HepG2 (cell line): ENCODE results near the gene HDHD3. TPM values are rescaled to one million over a fixed set of nuclear protein-coding genes. Genes with fewer than 3 reads are reported as not detected.

Experiments used
- ATAC-seq: fragments of 200-7000 bp; cut with Tn5 transposase; 3 replicates; pipeline ENCODE4 v1.9.1; 2020; ENCODE audit warnings: mild to moderate bottlenecking, moderate library complexity
- BruUV-seq: library from RNA; stranded (reverse); fragments of 400-500 nt; replicated peaks from 2 replicates; lab custom pipeline; 2021; lab: Mats Ljungman, UMichigan
- CTCF ChIA-PET: fragments of 300-600 bp; formaldehyde crosslinking; extraction: SDS; loops from one replicate; lab custom pipeline; 2021; ENCODE audit warnings: low total read pairs, inconsistent platforms, low intra/inter-chr PET ratio; lab: Yijun Ruan, JAX
- POLR2A ChIA-PET: fragments of 350-600 bp; sonication (Branson Sonifier 250); formaldehyde crosslinking; loops from one replicate; lab custom pipeline; 2020; ENCODE audit warnings: antibody characterized with exemption, inconsistent platforms; lab: Yijun Ruan, JAX
- DNase-seq: peaks from one replicate; pipeline ENCODE4 v3.0.0-alpha.2; 2015; ENCODE audit warnings: low spot score
- FAIRE-seq: peaks from 3 replicates; lab custom pipeline; 2011; peaks lifted over from hg19 to GRCh38; lab: Jason Lieb, UNC
- H2AFZ ChIP-seq: one replicate; pipeline ENCODE4 v1.6.1; 2011; ENCODE audit warnings: low read length, inconsistent platforms
- H3K27ac ChIP-seq: fragments of 300-600 bp; 3 replicates; pipeline ENCODE4 v1.8.0; 2011; ENCODE audit warnings: mixed run types, mild to moderate bottlenecking, mixed read lengths, low read length, inconsistent platforms; ENCODE audit not compliant: insufficient read depth; ENCODE audit errors: extremely low read length
- H3K27me3 ChIP-seq, 2 experiments: fragments of 200-600 bp in 1 of 2; 2 replicates in 1 of 2; 3 replicates in 1 of 2; pipeline versions ENCODE4 v1.6.0 to v1.8.0; 2011; ENCODE audit warnings: low read length in 2 of 2, mild to moderate bottlenecking in 2 of 2, moderate library complexity in 2 of 2, inconsistent platforms in 1 of 2; ENCODE audit not compliant: insufficient read depth in 2 of 2, control insufficient read depth in 1 of 2
- H3K36me3 ChIP-seq, 2 experiments: fragments of 200-600 bp in 1 of 2; replicated peaks in 1 of 2; 2 replicates in 1 of 2; 3 replicates in 1 of 2; pipeline versions ENCODE4 v1.5.1 to v1.8.0; 2011; ENCODE audit warnings: low read length in 2 of 2, inconsistent platforms in 1 of 2; ENCODE audit not compliant: insufficient read depth in 2 of 2, control insufficient read depth in 1 of 2
- H3K4me1 ChIP-seq: 2 replicates; pipeline ENCODE4 v1.5.1; 2012; ENCODE audit warnings: low read length, inconsistent platforms; ENCODE audit not compliant: insufficient read depth
- H3K4me2 ChIP-seq: 2 replicates; pipeline ENCODE4 v1.6.0; 2011; ENCODE audit warnings: low read depth, low read length, inconsistent platforms
- H3K4me3 ChIP-seq, 3 experiments: fragments of 200-600 bp in 1 of 3; sonication (generic), shearing (Covaris generic) in 1 of 3; replicated peaks in 1 of 3; 2 replicates each; pipeline ENCODE4 v1.5.1; 2011 to 2016; ENCODE audit warnings: low read length in 3 of 3, inconsistent platforms in 2 of 3, low read depth in 2 of 3, mild to moderate bottlenecking in 2 of 3, control low read depth in 1 of 3, mixed read lengths in 1 of 3; ENCODE audit not compliant: insufficient read depth in 1 of 3
- H3K79me2 ChIP-seq: one replicate; pipeline ENCODE4 v1.6.1; 2011; ENCODE audit warnings: low read length, inconsistent platforms; ENCODE audit not compliant: insufficient read depth
- H3K9ac ChIP-seq: 2 replicates; pipeline ENCODE4 v1.6.0; 2011; ENCODE audit warnings: mild to moderate bottlenecking, low read depth, low read length, inconsistent platforms; ENCODE audit not compliant: insufficient read depth
- H3K9me3 ChIP-seq: 2 replicates; pipeline ENCODE4 v1.5.1; 2012; ENCODE audit warnings: mild to moderate bottlenecking, low read length
- H4K20me1 ChIP-seq: 2 replicates; pipeline ENCODE4 v1.6.0; 2011; ENCODE audit warnings: inconsistent platforms, mild to moderate bottlenecking, low read length, moderate library complexity; ENCODE audit not compliant: insufficient read depth
- ATF7-NPFF ChIP-seq: sonication (generic); formaldehyde crosslinking; IDR thresholded peaks from 2 replicates; pipeline ENCODE4 v1.8.1; 2023; ENCODE audit warnings: mild to moderate bottlenecking, low read depth, missing genetic modification reagents, moderate library complexity
- PAX8 ChIP-seq: sonication (generic); formaldehyde crosslinking; IDR thresholded peaks from 2 replicates; pipeline ENCODE4 v1.8.0; 2022; ENCODE audit warnings: mild to moderate bottlenecking, missing genetic modification reagents, borderline replicate concordance
- RORA ChIP-seq: sonication (generic); formaldehyde crosslinking; IDR thresholded peaks from 2 replicates; pipeline ENCODE4 v1.5.0; 2020; ENCODE audit warnings: mild to moderate bottlenecking, missing genetic modification reagents, moderate library complexity
- ZNF10 ChIP-seq: sonication (generic); formaldehyde crosslinking; IDR thresholded peaks from 2 replicates; pipeline ENCODE4 v1.4.0; 2020; ENCODE audit warnings: mild to moderate bottlenecking, low read depth, missing genetic modification reagents, borderline replicate concordance
- ZNF138 ChIP-seq: sonication (generic); formaldehyde crosslinking; IDR thresholded peaks from 2 replicates; pipeline ENCODE4 v1.5.0; 2020; ENCODE audit warnings: mild to moderate bottlenecking, low read depth, missing genetic modification reagents
- ZNF235 ChIP-seq: sonication (generic); formaldehyde crosslinking; IDR thresholded peaks from 2 replicates; pipeline ENCODE4 v1.8.1; 2023; ENCODE audit warnings: mild to moderate bottlenecking, missing genetic modification reagents, borderline replicate concordance
- WGBS: methylation state at CpG from one replicate; pipeline ENCODE4 v1.1.6; 2017; ENCODE audit warnings: low lambda C conversion rate; 5-methylcytosine and 5-hydroxymethylcytosine counted together
- in situ Hi-C: cut with HindIII; loops from 2 replicates; pipeline ENCODE4 v1.10.0; 2017; ENCODE audit warnings: low pct_unique_long_range_greater_than_20kb; ENCODE audit not compliant: extremely low pct_ligation_motif_present
- intact Hi-C: fragments of 100-400 bp; cut with micrococcal nuclease; formaldehyde crosslinking; loops from one replicate; pipeline ENCODE4 v1.10.0; 2022; ENCODE audit not compliant: unreplicated experiment
- polyA plus RNA-seq, 8 experiments: library from polyadenylated mRNA; depleted of rRNA in 3 of 8; stranded (reverse) in 7 of 8; unstranded in 1 of 8; fragments of >200 nt; fragmentation: Illumina TruSeq in 4 of 8; extraction: Trizol in 4 of 8; gene quantifications; 2 replicates each; pipeline versions ENCODE4 v1.2.1 to v1.2.3, GENCODE V29; 2011 to 2016; ENCODE audit warnings: low read depth in 4 of 8, missing spikeins in 1 of 8, mixed read lengths in 1 of 8; ENCODE audit not compliant: insufficient read depth in 1 of 8
- total RNA-seq, 5 experiments: library from RNA; depleted of rRNA; stranded (reverse); fragments of >200 nt; fragmentation: Illumina TruSeq; extraction: Trizol; gene quantifications; 2 replicates each; pipeline ENCODE4 v1.2.3, GENCODE V29; 2016; ENCODE audit warnings: low read depth in 1 of 5
- TF ChIP-seq, protein P1 (sequence below): sonication (generic); formaldehyde crosslinking; IDR thresholded peaks from 2 replicates; pipeline ENCODE4 v1.4.0; 2020; ENCODE audit warnings: missing genetic modification reagents
- TF ChIP-seq, protein P2 (sequence below): sonication (generic); formaldehyde crosslinking; IDR thresholded peaks from 2 replicates; pipeline ENCODE4 v1.4.0; 2020; ENCODE audit warnings: missing genetic modification reagents

The HDHD3 gene
- total and polyA plus RNA-seq, 2 of the 13 experiments (the other 11 are each of a cell fraction or from before 2014, with no cell fraction given), result 23.1 to 38.5 TPM

DNA sequence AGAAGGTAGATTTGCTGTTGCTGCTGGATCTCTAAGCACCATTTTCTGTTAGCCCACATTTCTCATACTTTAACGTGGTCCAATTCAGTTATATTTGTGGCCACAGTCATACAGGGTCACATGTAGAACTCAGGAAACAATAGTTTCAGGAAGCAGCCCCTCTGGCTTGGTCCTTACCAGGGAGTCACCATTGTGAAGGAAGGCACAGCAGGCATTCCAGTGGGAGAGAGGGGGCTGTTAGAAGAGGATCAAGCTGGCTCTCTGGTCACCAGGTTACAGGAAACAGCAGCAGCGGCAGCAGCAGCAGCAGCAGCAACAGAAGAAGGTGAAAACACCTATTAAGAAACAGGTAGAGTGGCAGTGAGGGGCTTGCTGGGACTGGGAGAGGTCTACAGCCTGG is 48.3 kb upstream of the HDHD3 start:
- Histone ChIP-seq H3K4me1 (peaks cover 9% of the 10 kb centered on the region), H3K4me2 (no peak overlapping the region), H3K4me3 (no peak overlapping the region), H3K9ac (no peak overlapping the region), H2AFZ (no peak overlapping the region), H3K79me2 (no peaks in the 10 kb centered on the region), H4K20me1 (no peaks in the 10 kb centered on the region), H3K9me3 (no peaks in the 10 kb centered on the region), H3K36me3 (no peaks in the 10 kb centered on the region), H3K27ac (no peak overlapping the region), H3K27me3 (peaks cover 0 to 3% of the 10 kb centered on the region in 2 experiments; a peak in 2 of 5 replicates)
- ATAC-seq (no peak), FAIRE-seq (no peak), DNase-seq (no peak)
- in situ Hi-C loops (no loop called here), intact Hi-C loops (no loop called here)
- WGBS, result 35% methylated on average over 2 of the region's 2 CpGs
- POLR2A ChIA-PET, result no interaction called here
- CTCF ChIA-PET, result no interaction called here
- TF ChIP-seq ATF7-NPFF (CRISPR knock-in tag) (no peak), RORA (CRISPR knock-in tag) (no peak), ZNF10 (CRISPR knock-in tag) (no peak), ZNF235 (CRISPR knock-in tag) (no peak), ZNF138 (no peak), PAX8 (CRISPR knock-in tag) (no peak)
- TF ChIP-seq, protein P1, sequence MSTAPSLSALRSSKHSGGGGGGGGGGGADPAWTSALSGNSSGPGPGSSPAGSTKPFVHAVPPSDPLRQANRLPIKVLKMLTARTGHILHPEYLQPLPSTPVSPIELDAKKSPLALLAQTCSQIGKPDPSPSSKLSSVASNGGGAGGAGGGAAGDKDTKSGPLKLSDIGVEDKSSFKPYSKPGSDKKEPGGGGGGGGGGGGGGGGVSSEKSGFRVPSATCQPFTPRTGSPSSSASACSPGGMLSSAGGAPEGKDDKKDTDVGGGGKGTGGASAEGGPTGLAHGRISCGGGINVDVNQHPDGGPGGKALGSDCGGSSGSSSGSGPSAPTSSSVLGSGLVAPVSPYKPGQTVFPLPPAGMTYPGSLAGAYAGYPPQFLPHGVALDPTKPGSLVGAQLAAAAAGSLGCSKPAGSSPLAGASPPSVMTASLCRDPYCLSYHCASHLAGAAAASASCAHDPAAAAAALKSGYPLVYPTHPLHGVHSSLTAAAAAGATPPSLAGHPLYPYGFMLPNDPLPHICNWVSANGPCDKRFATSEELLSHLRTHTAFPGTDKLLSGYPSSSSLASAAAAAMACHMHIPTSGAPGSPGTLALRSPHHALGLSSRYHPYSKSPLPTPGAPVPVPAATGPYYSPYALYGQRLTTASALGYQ (CRISPR knock-in tag), result no peak
- TF ChIP-seq, protein P2, sequence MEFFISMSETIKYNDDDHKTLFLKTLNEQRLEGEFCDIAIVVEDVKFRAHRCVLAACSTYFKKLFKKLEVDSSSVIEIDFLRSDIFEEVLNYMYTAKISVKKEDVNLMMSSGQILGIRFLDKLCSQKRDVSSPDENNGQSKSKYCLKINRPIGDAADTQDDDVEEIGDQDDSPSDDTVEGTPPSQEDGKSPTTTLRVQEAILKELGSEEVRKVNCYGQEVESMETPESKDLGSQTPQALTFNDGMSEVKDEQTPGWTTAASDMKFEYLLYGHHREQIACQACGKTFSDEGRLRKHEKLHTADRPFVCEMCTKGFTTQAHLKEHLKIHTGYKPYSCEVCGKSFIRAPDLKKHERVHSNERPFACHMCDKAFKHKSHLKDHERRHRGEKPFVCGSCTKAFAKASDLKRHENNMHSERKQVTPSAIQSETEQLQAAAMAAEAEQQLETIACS (CRISPR knock-in tag), result no peak
- BruUV-seq, result no TSS peak
